ENCODE measurements around the gene CYBA. TPM values are rescaled to one million over a fixed set of nuclear protein-coding genes. Genes with fewer than 3 reads are reported as not detected.
A peak's percentile ranks its signal among the peaks of the same experiment; 100 is the strongest.

The CYBA gene
- total and polyA plus RNA-seq, 2 of the 4 experiments (the other 2 are of a cell fraction): 65.6 to 169 TPM

- dilution Hi-C loops (cut with HindIII; ENCODE audit: low sequenced_read_pairs, unreplicated experiment) (no loop called here), intact Hi-C loops (cut with micrococcal nuclease) (no loop called here), in situ Hi-C loops (cut with MboI; ENCODE audit: low sequenced_read_pairs) (no loop called here)
- peaks cover 2% of the 10 kb centered on the region; the same call in 1 of the 2 replicates for H3K9me1 ChIP-seq (ENCODE audit: insufficient read depth, low read length)
- ATAC-seq (ENCODE audit: low read depth) (no peak), DNase-seq (no peak)
- H3K56ac ChIP-seq (ENCODE audit: extremely low read depth, insufficient read depth, low read length): no peak overlapping the region
- H3K27ac ChIP-seq (ENCODE audit: insufficient read depth, low read length): no peak overlapping the region
- peaks cover 20% of the 10 kb centered on the region for H3K36me3 ChIP-seq (ENCODE audit: control insufficient read depth, insufficient read depth, low read length)
- H3K4ac ChIP-seq (ENCODE audit: low read depth, low read length): no peak overlapping the region
- no peak overlapping the region for H3K18ac ChIP-seq (ENCODE audit: low read depth, low read length)
- TF ChIP-seq MAZ (IDR thresholded peaks at IDR 0.05; ENCODE audit: borderline replicate concordance, low read depth, low read length) (no peak), MXI1 (IDR thresholded peaks at IDR 0.05; ENCODE audit: borderline replicate concordance, low read depth, low read length) (no peak), NFE2L2 (IDR thresholded peaks at IDR 0.05; ENCODE audit: low read depth, low read length) (no peak), POLR2A (IDR thresholded peaks at IDR 0.05; ENCODE audit: low read depth, low read length) (no peak), FOS (IDR thresholded peaks at IDR 0.05; ENCODE audit: low read depth, low read length) (no peak), SMC3 (IDR thresholded peaks at IDR 0.05; ENCODE audit: low read depth, low read length) (no peak), CEBPB (IDR thresholded peaks at IDR 0.05; ENCODE audit: low read depth, low read length) (no peak), RAD21 (IDR thresholded peaks at IDR 0.05; ENCODE audit: low read length) (no peak), BHLHE40 (IDR thresholded peaks at IDR 0.05; ENCODE audit: low read depth, low read length) (no peak), CHD1 (IDR thresholded peaks at IDR 0.05; ENCODE audit: low read depth, low read length) (no peak), RFX5 (IDR thresholded peaks at IDR 0.05; ENCODE audit: low read depth, low read length) (no peak), MAFK (IDR thresholded peaks at IDR 0.05; ENCODE audit: low read depth, low read length) (no peak), RCOR1 (IDR thresholded peaks at IDR 0.05; ENCODE audit: insufficient replicate concordance, low read length) (no peak)
- TF ChIP-seq, protein P1, sequence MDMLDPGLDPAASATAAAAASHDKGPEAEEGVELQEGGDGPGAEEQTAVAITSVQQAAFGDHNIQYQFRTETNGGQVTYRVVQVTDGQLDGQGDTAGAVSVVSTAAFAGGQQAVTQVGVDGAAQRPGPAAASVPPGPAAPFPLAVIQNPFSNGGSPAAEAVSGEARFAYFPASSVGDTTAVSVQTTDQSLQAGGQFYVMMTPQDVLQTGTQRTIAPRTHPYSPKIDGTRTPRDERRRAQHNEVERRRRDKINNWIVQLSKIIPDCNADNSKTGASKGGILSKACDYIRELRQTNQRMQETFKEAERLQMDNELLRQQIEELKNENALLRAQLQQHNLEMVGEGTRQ (IDR thresholded peaks at IDR 0.05; ENCODE audit: low read depth, low read length): no peak
- TF ChIP-seq, protein P2, sequence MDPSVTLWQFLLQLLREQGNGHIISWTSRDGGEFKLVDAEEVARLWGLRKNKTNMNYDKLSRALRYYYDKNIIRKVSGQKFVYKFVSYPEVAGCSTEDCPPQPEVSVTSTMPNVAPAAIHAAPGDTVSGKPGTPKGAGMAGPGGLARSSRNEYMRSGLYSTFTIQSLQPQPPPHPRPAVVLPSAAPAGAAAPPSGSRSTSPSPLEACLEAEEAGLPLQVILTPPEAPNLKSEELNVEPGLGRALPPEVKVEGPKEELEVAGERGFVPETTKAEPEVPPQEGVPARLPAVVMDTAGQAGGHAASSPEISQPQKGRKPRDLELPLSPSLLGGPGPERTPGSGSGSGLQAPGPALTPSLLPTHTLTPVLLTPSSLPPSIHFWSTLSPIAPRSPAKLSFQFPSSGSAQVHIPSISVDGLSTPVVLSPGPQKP (IDR thresholded peaks at IDR 0.05; ENCODE audit: borderline replicate concordance, low read depth, low read length): no peak
- H2BK20ac ChIP-seq (ENCODE audit: low read depth, low read length): no peak overlapping the region
- H2BK15ac ChIP-seq (ENCODE audit: low read depth, low read length): no peak overlapping the region
- no peak overlapping the region for H4K5ac ChIP-seq (ENCODE audit: low read depth, low read length)
- H2AK9ac ChIP-seq (replicated peaks; ENCODE audit: low read depth, low read length, poor library complexity): peak overlapping the region; percentile 89
- H3K4me1 ChIP-seq (ENCODE audit: control insufficient read depth, insufficient read depth, low read length): peaks cover 11% of the 10 kb centered on the region
- H3K23ac ChIP-seq (ENCODE audit: low read depth, low read length): no peak overlapping the region
- H3K27me3 ChIP-seq (ENCODE audit: control insufficient read depth, insufficient read depth, low read length): peaks cover 27% of the 10 kb centered on the region
- no peak overlapping the region for H2BK120ac ChIP-seq (ENCODE audit: low read depth, low read length)
- H2AFZ ChIP-seq (replicated peaks; ENCODE audit: low read length, poor library complexity): no peak overlapping the region
- peaks cover 5% of the 10 kb centered on the region; the same call in 1 of the 2 replicates for H4K20me1 ChIP-seq (ENCODE audit: insufficient read depth, low read length)
- H4K8ac ChIP-seq (ENCODE audit: low read depth in 2 of 2, low read length in 2 of 2): no peak overlapping the region
- no peak overlapping the region for H4K91ac ChIP-seq (ENCODE audit: insufficient read depth, low read depth, low read length)
- WGBS, 2 experiments (ENCODE audit: extremely low coverage in 2 of 2, insufficient read length in 1 of 2): 89% methylated on average over 5 of the region's 17 CpGs; no CpG with 5 or more reads in 1 of the 2 experiments
- H2AK5ac ChIP-seq (ENCODE audit: low read depth, low read length): no peak overlapping the region
- no peak overlapping the region for H3K4me2 ChIP-seq (ENCODE audit: low read depth, low read length)
- BruUV-seq (replicated peaks): no TSS peak
- no peak overlapping the region for H2BK5ac ChIP-seq (ENCODE audit: low read depth, low read length, poor library complexity, severe bottlenecking)
- POLR2A ChIA-PET (ENCODE audit: unreplicated experiment): no interaction called here
- no peak overlapping the region for H3K4me3 ChIP-seq (ENCODE audit: insufficient read depth, low read depth, low read length)
- H3K79me1 ChIP-seq (ENCODE audit: low read depth in 1 of 2, low read length in 2 of 2): no peaks in the 10 kb centered on the region
- no peak overlapping the region for H3K14ac ChIP-seq (replicated peaks; ENCODE audit: low read depth, low read length)
- no peaks in the 10 kb centered on the region for H3K9me3 ChIP-seq (ENCODE audit: control insufficient read depth, insufficient read depth, low read length)
- H3K9ac ChIP-seq (ENCODE audit: low read depth, low read length): no peak overlapping the region
- CTCF ChIA-PET: no interaction called here
Observed at GRCh38 chr16:88635671-88636319, 15.1 kb downstream of the CYBA start.

Measured in IMR-90 (cell line).